Mammary epithelial cell (primary cell): ENCODE measurements around the gene GRK1.

Experiments used
- CTCF ChIP-seq, 2 donors: IDR thresholded peaks in 1 of 2; conservative IDR thresholded peaks in 1 of 2; 2 replicates each; pipeline ENCODE4 v1.5.1; 2011 to 2012; ENCODE audit warnings: inconsistent platforms in 2 of 2, low read length in 2 of 2, mild to moderate bottlenecking in 2 of 2, control low read depth in 1 of 2, low read depth in 1 of 2; ENCODE audit not compliant: insufficient read depth in 1 of 2; ENCODE audit errors: extremely low read depth in 1 of 2
- EZH2 ChIP-seq: IDR thresholded peaks from 2 replicates; pipeline ENCODE4 v1.6.1; 2012; ENCODE audit warnings: low read length, inconsistent platforms, borderline replicate concordance

DNA sequence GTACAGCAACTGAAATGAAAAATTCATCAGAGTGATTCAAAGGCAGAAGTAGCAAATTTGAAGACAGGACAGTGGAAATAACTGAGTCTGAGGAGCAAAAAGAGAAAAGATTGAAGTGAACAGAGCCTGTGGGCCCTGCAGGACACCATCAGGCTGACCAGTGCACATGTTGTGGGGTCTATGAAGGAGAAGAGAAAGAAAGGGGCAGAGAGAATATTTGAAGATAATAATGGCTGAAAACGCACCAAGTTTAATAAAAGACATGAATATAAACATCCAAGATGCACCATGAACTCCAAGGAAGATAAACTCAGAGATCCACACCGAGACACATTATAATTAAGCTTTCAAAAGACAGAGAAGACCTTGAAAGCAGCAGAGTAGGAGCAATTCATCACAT is 24.5 kb upstream of the GRK1 start:
- no peak for TF ChIP-seq CTCF (conservative IDR thresholded peaks at IDR 0.05 in 1 of 2, IDR thresholded peaks at IDR 0.05 in 1 of 2; ENCODE audit: extremely low read depth in 1 of 2, insufficient read depth in 1 of 2, low read depth in 1 of 2, low read length in 2 of 2)
- TF ChIP-seq EZH2: no peak
